ENCODE results near the gene VGLL4.
"Not testable (repeated sequence)": the region's sequence is repeated elsewhere in the genome, so short reads cannot be mapped to it uniquely, and the experiment has no call there.

The VGLL4 gene

GRCh38 chr3:11583638-11584046 lies 60.1 kb downstream of the VGLL4 start:
- no peak for DNase-seq (ENCODE audit: low read depth)

GRCh38 chr3:11583235-11583634 lies 60.5 kb downstream of the VGLL4 start:
- DNase-seq (ENCODE audit: low read depth), result peak; percentile 25

GRCh38 chr3:11582191-11582968 lies 61.3 kb downstream of the VGLL4 start:
- peak; percentile 93 for DNase-seq (ENCODE audit: low read depth)

- DNase-seq (ENCODE audit: low read depth), result no peak
Observed at GRCh38 chr3:11581237-11582190, 62.2 kb downstream of the VGLL4 start.

GRCh38 chr3:11580645-11581044 lies 63.1 kb downstream of the VGLL4 start:
- peak; percentile 51 for DNase-seq (ENCODE audit: low read depth)

- DNase-seq (ENCODE audit: low read depth), result no peak
Observed at GRCh38 chr3:11578169-11578568, 65.5 kb downstream of the VGLL4 start.

GRCh38 chr3:11576453-11576852 lies 67.3 kb downstream of the VGLL4 start:
- no peak for DNase-seq (ENCODE audit: low read depth)

- no peak for DNase-seq (ENCODE audit: low read depth)
Observed at GRCh38 chr3:11575677-11576076, 68.0 kb downstream of the VGLL4 start.

GRCh38 chr3:11574981-11575669 lies 68.6 kb downstream of the VGLL4 start:
- DNase-seq (ENCODE audit: low read depth), result no peak

GRCh38 chr3:11572660-11573059 lies 71.1 kb downstream of the VGLL4 start:
- not testable (repeated sequence) for DNase-seq (ENCODE audit: low read depth)

GRCh38 chr3:11570789-11571495 lies 72.8 kb downstream of the VGLL4 start:
- peak; percentile 41 for DNase-seq (ENCODE audit: low read depth)

GRCh38 chr3:11570251-11570650 lies 73.5 kb downstream of the VGLL4 start:
- no peak for DNase-seq (ENCODE audit: low read depth)

GRCh38 chr3:11569156-11569741 lies 74.5 kb downstream of the VGLL4 start:
- DNase-seq (ENCODE audit: low read depth), result no peak

GRCh38 chr3:11568503-11569155 lies 75.1 kb downstream of the VGLL4 start:
- DNase-seq (ENCODE audit: low read depth), result peak; percentile 92

- DNase-seq (ENCODE audit: low read depth), result peak; percentile 89
Observed at GRCh38 chr3:11567516-11568467, 75.9 kb downstream of the VGLL4 start.

- no peak for DNase-seq (ENCODE audit: low read depth)
Observed at GRCh38 chr3:11566916-11567315, 76.8 kb downstream of the VGLL4 start.

GRCh38 chr3:11566478-11566877 lies 77.2 kb downstream of the VGLL4 start:
- DNase-seq (ENCODE audit: low read depth), result no peak

- DNase-seq (ENCODE audit: low read depth), result no peak
Observed at GRCh38 chr3:11565932-11566331, 77.8 kb downstream of the VGLL4 start.

- no peak for DNase-seq (ENCODE audit: low read depth)
Observed at GRCh38 chr3:11565492-11565891, 78.2 kb downstream of the VGLL4 start.

GRCh38 chr3:11565072-11565471 lies 78.6 kb downstream of the VGLL4 start:
- no peak for DNase-seq (ENCODE audit: low read depth)

Data from fibroblast of gingiva (primary cell).